HEK293 (cell line): ENCODE results near the gene WDR76.
"Not testable (repeated sequence)": the region's sequence is repeated elsewhere in the genome, so short reads cannot be mapped to it uniquely, and the experiment has no call there.

Source experiments
- CTCF ChIA-PET: fragments of 350-600 bp; formaldehyde crosslinking; extraction: SDS; loops from one replicate; lab custom pipeline; 2021; ENCODE audit warnings: antibody characterized with exemption; lab: Yijun Ruan, JAX
- POLR2A ChIA-PET: fragments of 300-600 bp; formaldehyde crosslinking; extraction: SDS; loops from one replicate; lab custom pipeline; 2020; ENCODE audit warnings: antibody characterized with exemption, inconsistent platforms; lab: Yijun Ruan, JAX
- H3K27ac ChIP-seq: fragments of 200-500 bp; sonication (Bioruptor generic); 2 replicates; pipeline ENCODE4 v1.5.1; 2014; ENCODE audit warnings: low read depth, low read length, control low read depth, inconsistent platforms; ENCODE audit errors: extremely low read depth
- H3K36me3 ChIP-seq, 2 experiments: fragments of 200-500 bp in 1 of 2; sonication (Bioruptor generic) in 1 of 2; 1 replicate in 1 of 2; 2 replicates in 1 of 2; pipeline ENCODE4 v1.5.1; 2014 to 2017; ENCODE audit warnings: inconsistent platforms in 2 of 2, low read length in 2 of 2; ENCODE audit not compliant: control insufficient read depth in 2 of 2, insufficient read depth in 1 of 2
- H3K4me1 ChIP-seq: fragments of 200-500 bp; sonication (Bioruptor generic); 2 replicates; pipeline ENCODE4 v1.5.1; 2014; ENCODE audit warnings: mild to moderate bottlenecking, low read length, inconsistent platforms; ENCODE audit not compliant: control insufficient read depth, insufficient read depth
- H3K4me3 ChIP-seq: 2 replicates; pipeline ENCODE4 v1.5.1; 2011; ENCODE audit warnings: low read depth, mild to moderate bottlenecking, control low read depth, low read length, moderate library complexity
- H3K9me3 ChIP-seq: fragments of 200-500 bp; sonication (Bioruptor generic); 2 replicates; pipeline ENCODE4 v1.5.1; 2014; ENCODE audit warnings: low read depth, low read length, inconsistent platforms; ENCODE audit not compliant: control insufficient read depth, insufficient read depth
- KLF1 ChIP-seq: fragments of 450-650 bp; formaldehyde crosslinking; IDR thresholded peaks from 2 replicates; pipeline ENCODE4 v1.5.1; 2016; ENCODE audit warnings: missing biosample characterization, missing genetic modification characterization
- PRDM1 ChIP-seq: fragments of 450-650 bp; formaldehyde crosslinking; IDR thresholded peaks from 2 replicates; pipeline ENCODE4; 2016; ENCODE audit warnings: missing biosample characterization, missing genetic modification characterization
- SALL2 ChIP-seq: fragments of 450-650 bp; formaldehyde crosslinking; IDR thresholded peaks from 2 replicates; pipeline ENCODE4 v1.5.0; 2017; ENCODE audit warnings: missing biosample characterization, mild to moderate bottlenecking, missing genetic modification characterization, borderline replicate concordance
- SCRT1 ChIP-seq: fragments of 450-650 bp; formaldehyde crosslinking; IDR thresholded peaks from 2 replicates; pipeline ENCODE4 v1.5.1; 2016; ENCODE audit warnings: missing biosample characterization, missing genetic modification characterization, borderline replicate concordance
- SCRT2 ChIP-seq: fragments of 450-650 bp; formaldehyde crosslinking; IDR thresholded peaks from 2 replicates; pipeline ENCODE4 v1.5.1; 2016; ENCODE audit warnings: missing biosample characterization, missing genetic modification characterization
- ZNF121 ChIP-seq: fragments of 450-650 bp; formaldehyde crosslinking; IDR thresholded peaks from 2 replicates; pipeline ENCODE4 v1.5.1; 2016; ENCODE audit warnings: missing biosample characterization, missing genetic modification characterization
- ZNF658 ChIP-seq: fragments of 450-650 bp; formaldehyde crosslinking; IDR thresholded peaks from 2 replicates; pipeline ENCODE4; 2016; ENCODE audit warnings: missing biosample characterization, missing genetic modification characterization
- ZNF792 ChIP-seq: fragments of 450-650 bp; formaldehyde crosslinking; IDR thresholded peaks from 2 replicates; pipeline ENCODE4 v1.5.1; 2016; ENCODE audit warnings: missing biosample characterization, missing genetic modification characterization

WDR76 gene

GRCh38 chr15:43826029-43826507 lies 734 bp upstream of the WDR76 start:
- ChIA-PET CTCF (interaction anchor here (0.6 kb wide), 2 partner anchors 21 to 51 kb away, joined by 3 read pairs; no protein-coding TSS in a partner anchor), POLR2A (no interaction called here)
- Histone ChIP-seq H3K4me1 (0 out of 2 replicates have a peak, but pooled peaks cover 4% of the 10 kb centered on the region), H3K36me3 (peaks cover 12 to 25% of the 10 kb centered on the region in 2 experiments; a peak in 2 of 3 replicates), H3K4me3 (no peak overlapping the region), H3K9me3 (no peaks in the 10 kb centered on the region), H3K27ac (no peak overlapping the region)
- TF ChIP-seq ZNF121 (tag by site-specific recombination) (peak; percentile 95), SALL2 (no peak)
- TF ChIP-seq, all 188 proteins: peak for 1

GRCh38 chr15:43828061-43828657 lies 1.4 kb downstream of the WDR76 start:
- H3K4me1 ChIP-seq = 0 out of 2 replicates have a peak, but pooled peaks cover 4% of the 10 kb centered on the region
- H3K9me3 ChIP-seq = no peaks in the 10 kb centered on the region
- CTCF ChIA-PET = no interaction called here
- H3K4me3 ChIP-seq = peak overlapping the region; percentile 70
- H3K36me3 ChIP-seq = peaks cover 13 to 20% of the 10 kb centered on the region in 2 experiments; a peak in 2 of 3 replicates
- TF ChIP-seq ZNF792 (tag by site-specific recombination) (no peak), KLF1 (tag by site-specific recombination) (no peak), PRDM1 (tag by site-specific recombination) (0 out of 2 replicates have a peak, but pooled peaks have one; percentile 32), ZNF658 (tag by site-specific recombination) (no peak)
- POLR2A ChIA-PET = no interaction called here
- peak overlapping the region; percentile 18; the same call in 1 of the 2 replicates for H3K27ac ChIP-seq

GRCh38 chr15:43829951-43830540 lies 3.2 kb downstream of the WDR76 start:
- POLR2A ChIA-PET, H3K4me3 ChIP-seq, H3K4me1 ChIP-seq, H3K27ac ChIP-seq, H3K9me3 ChIP-seq, CTCF ChIA-PET: not testable (repeated sequence)
- peaks cover 17 to 27% of the 10 kb centered on the region in 2 experiments for H3K36me3 ChIP-seq

GRCh38 chr15:43830691-43831275 lies 4.0 kb downstream of the WDR76 start:
- peaks cover 23 to 34% of the 10 kb centered on the region in 2 experiments for H3K36me3 ChIP-seq
- CTCF ChIA-PET = interaction anchor here (0.6 to 1.0 kb wide), 2 partner anchors 60 to 763 kb away, joined by 3 read pairs; no protein-coding TSS in a partner anchor
- H3K9me3 ChIP-seq, H3K4me1 ChIP-seq, H3K4me3 ChIP-seq, H3K27ac ChIP-seq: not testable (repeated sequence)
- POLR2A ChIA-PET = interaction anchor here (1.5 kb wide), 1 partner anchor 10 kb away, joined by 4 read pairs; no protein-coding TSS in a partner anchor

GRCh38 chr15:43831519-43832052 lies 4.8 kb downstream of the WDR76 start:
- ChIA-PET POLR2A (interaction anchor here (0.9 to 1.5 kb wide), 2 partner anchors 9 to 10 kb away, joined by 3 to 4 read pairs; no protein-coding TSS in a partner anchor), CTCF (interaction anchor here (0.6 to 1.0 kb wide), 3 partner anchors 61 to 762 kb away, joined by 3 read pairs; no protein-coding TSS in a partner anchor)
- TF ChIP-seq SCRT2 (tag by site-specific recombination) (peak; percentile 58; the same call in 1 of the 2 replicates), SCRT1 (0 out of 2 replicates have a peak, but pooled peaks have one; percentile 57)
- H3K36me3 ChIP-seq = peaks cover 24 to 42% of the 10 kb centered on the region in 2 experiments
- not testable (repeated sequence) for H3K4me3 ChIP-seq, H3K9me3 ChIP-seq, H3K27ac ChIP-seq, H3K4me1 ChIP-seq
